ENCODE measurements around the gene TAF4.

Gene TAF4

DNA sequence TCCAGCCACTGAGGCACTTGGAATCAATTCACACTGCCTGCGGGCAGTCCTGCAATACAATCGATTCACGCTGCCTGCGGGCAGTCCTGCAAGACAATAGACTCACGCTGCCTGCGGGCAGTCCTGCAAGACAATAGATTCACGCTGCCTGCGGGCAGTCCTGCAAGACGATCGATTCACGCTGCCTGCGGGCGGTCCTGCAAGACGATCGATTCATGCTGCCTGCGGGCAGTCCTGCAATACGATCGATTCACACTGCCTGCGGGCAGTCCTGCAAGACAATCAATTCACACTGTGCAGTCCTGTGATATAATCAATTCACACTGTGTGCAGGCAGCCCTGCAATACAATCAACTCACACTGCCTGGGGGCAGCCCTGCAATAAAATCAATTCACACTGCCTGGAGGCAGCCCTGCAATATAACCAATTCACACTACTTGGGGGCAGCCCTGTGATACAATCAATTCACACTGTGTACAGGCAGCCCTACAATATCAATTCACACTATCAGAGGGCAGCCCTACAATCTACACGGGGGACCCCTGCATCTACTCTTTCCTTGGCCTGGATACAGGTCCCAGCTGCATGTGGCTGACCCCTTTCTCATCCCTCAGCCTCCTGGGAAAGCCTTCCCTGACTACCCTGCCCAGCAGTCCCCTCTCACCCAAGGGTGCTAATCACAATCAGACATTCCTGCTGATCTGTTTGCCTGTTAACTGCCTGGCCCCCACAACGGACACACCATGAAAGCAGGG, 10.4 kb downstream of the TAF4 start:
- no peak for DNase-seq

DNA sequence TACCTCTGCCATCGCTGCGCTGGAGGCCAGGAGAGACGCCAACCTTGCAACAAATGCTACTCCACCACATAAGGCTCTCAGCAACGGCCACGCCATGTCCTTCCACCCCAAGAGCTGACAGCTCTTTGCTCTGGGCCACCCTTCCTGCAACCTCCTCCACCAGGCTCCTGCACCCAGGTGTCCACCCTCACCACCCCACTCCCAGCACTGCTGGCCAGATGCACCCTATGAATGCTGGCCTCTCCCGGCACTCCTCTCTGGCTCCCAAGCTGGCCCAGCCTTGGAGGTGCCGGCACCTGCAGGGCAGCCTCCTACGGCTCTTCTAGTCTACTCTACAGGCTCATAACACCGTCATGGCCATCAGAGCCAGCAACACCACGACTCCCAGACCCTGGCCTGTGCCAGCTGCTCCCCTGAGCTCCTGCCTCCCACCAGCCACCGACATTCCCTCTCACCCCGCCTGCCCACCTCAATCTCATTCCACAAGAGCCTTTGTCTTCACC, 11.2 kb downstream of the TAF4 start:
- DNase-seq = no peak

DNA sequence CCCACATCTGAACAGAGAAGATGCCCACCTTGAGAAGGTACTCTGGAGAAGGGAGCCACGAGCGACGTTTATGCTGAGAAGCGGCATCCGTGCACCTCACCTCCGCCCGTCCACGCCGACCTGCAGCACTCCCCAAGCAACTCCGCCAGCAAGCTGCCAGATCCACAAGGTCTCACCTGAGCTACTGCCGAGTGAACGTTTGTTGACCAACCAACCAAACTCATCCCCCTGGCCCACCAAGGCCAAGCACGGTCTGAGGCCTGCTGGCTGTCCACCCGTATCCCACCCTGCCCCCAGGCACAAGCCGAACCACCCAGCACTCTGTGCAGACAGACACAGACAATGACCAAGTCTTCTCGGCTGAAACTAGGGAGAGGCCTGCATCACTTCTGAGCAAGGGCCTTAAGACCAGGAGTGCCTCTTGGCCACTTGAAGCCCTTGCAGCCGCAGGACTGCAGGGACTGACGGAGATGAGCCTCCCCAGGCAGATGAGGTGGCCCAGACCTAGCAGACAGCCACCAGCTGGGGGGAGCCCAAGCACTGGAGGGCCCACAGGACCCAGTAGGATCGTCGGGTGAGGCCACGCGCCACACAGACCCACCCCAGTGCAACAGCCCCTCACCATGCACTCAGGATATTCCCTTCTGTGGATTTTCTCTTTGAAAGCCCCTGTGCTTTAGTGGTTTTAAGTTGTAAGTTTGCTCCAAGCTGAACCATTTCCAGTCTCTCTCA, 12.1 kb downstream of the TAF4 start:
- no peak for DNase-seq

DNA sequence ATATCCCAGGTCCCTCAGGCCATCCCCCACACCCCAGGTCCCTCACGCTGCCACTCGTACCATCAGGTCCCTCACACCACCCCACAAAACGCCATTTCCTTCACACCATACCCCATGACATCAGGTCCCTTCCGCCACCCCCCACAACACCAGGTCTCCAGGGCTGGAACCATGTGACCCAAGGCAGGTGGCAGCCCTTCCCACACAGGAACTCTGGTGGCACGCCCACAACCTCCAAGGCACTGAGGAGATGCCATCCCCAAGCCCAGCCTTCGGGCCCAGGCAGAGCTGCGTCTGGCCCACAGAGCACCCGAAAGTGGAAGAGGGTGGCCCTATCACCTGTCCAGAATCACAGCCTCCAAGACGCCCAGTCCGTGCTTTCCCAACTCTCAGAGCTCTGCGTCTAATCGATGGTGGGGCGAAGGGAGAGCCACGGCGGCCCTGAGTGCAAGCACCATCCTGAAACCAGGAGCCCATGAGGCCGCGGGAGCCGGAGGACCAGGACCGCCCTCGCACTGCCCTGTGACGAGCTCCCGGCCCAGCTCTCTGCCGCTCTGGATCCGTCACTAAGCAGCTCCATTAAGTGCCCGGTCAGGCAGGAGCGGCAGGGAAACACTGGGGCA, 12.7 kb downstream of the TAF4 start:
- DNase-seq = no peak

GRCh38 chr20:62052336-62052841, 13.3 kb downstream of the TAF4 start:
- no peak for DNase-seq

DNA sequence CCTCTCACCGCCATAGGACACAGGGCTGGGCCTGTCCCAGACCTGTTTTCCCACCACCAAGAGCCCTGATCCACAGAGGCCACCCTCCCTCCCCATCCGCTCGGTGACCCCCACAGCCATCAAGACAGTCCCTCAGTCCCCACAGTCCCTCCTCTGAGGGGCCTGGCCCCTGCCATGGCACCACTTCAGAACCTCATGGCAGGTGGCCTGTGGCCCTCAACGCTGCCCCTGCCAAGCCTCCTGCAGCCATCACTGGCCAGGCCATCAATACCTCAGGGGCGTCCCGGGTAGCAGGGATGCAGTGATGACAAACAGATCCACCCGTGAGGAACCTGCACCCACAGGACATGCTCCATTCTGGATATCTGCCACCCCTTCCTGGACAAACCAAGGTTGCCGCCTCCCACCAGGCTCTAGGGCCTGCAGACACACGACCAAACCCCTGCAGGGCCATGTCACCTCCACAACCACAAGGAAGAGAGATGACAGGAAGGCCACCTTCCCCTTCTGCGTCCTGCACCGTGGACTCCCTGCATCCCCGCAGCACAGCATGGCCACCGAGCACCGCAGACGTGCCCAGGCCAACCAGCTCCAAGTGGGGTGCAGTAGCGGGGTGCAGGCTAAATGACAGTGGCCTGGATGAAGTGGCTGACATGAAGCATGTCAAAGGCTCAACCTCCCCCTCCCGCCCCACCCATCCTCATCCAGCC, 14.0 kb downstream of the TAF4 start:
- DNase-seq = no peak

DNA sequence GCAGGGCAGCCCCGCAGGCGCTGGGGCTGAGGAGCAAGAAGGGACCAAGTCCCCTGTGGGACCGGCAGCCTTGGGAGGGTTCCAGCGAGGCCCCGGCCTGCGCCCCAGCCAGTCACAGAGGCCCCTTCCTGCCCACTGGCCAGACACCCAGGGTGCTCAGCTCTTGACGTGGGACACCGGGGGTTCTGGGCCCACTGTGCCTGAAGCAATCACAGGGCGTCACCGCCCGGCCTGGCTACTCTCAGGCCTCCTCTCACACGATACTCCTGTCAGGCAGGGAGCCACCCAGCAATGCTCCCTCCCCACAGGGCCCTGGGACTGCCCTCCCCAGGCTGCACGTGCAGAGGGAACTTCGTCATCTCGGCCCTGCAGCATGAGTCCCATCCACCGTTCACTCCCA, 14.5 kb downstream of the TAF4 start:
- no peak for DNase-seq

DNA sequence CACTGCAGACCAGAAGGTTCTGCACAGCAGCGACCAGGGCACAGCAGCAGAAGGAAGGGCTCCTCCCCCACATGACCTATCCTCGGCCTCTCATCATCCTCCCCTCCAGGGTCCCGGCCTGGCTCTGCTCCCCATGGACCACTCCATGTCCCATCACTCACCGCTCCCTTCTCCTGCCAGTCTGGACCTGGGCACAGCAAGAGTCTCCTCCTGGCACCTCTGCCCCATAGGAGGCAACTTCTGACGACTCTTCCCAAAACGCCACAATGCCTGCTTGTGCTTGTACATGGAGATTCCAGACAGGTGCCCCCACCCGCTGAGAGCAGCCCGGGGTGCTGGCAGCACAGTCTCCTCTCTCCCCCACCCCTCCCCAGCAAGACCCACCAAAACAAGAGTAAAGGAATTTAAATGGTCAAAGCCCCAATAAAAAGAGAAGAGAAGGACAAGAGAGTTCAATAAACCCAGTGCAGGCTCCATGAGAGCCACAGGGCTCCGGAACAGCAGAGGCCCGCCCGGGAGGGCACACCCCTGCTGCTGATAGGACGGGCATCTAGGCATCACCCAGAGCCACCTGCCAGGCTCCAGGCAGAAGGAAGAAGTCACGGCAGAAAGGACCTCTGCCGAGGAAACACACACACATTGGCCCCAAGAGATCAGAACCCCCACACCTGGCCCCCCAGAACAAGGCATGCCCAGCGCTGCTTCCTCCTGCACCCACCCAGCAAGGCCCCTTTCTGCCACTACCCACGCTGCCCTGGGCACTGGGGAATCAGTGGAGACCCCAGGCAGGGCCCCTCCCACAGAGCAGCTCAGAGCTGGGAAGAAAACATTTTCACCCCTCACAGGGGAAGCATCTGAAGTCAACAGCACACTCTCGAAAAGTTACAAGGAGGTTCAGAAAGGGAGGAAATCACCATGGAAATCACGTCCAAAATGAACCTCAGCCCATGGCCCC, 15.2 kb downstream of the TAF4 start:
- no peak for DNase-seq

- no peak for DNase-seq
These were observed 16.1 kb downstream of the TAF4 start for GRCh38 chr20:62049342-62050165.

DNA sequence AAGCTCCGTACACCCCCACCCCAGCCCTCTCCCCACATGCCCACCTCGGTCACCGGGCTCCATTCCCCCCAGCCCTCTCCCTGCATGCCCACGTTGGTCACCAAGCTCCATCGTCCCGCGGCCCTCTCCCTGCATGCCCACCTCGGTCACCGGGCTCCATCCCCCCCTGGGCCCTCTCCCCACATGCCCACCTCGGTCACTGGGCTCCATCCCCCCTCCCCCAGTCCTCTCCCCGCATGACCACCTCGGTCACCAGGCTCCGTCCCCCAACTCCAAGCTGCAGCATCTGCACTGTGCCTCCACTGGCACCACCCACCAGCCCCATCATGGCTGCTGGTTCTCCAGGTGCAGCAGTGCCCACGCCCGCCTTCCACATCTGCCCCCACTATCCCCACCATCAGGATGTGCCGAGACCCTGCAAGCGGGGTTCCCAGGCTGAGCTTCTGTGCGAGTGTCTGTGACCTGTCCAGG, 16.8 kb downstream of the TAF4 start:
- no peak for DNase-seq

DNA sequence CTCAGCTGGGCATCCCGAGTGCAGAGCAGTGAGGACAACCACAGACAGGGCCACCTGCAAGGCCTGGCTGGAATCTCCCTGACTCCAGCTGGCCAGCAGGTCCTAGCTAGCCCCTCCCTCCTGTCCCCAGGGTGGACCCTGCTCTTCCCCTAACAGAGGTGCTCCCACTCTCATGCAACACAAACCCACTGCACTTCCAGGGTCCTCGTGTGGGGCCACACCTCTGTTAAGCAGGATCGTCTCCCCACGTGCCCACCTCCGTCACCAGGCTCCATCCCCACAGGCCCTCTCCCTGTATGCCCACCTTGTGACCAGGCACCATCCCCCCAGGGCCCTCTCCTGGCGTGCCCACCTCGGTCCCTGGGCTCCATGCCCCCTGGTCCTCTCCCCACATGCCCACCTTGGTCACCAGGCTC, 17.3 kb downstream of the TAF4 start:
- DNase-seq = no peak

GRCh38 chr20:62047666-62048345, 17.9 kb downstream of the TAF4 start:
- DNase-seq = no peak

- DNase-seq = no peak
These were observed 19.2 kb downstream of the TAF4 start for GRCh38 chr20:62046431-62046830.

GRCh38 chr20:62045529-62046285, 20.0 kb downstream of the TAF4 start:
- no peak for DNase-seq

- no peak for DNase-seq
These were observed 20.6 kb downstream of the TAF4 start for GRCh38 chr20:62045118-62045517.

- DNase-seq = no peak
These were observed 21.1 kb downstream of the TAF4 start for GRCh38 chr20:62044631-62045030.

DNA sequence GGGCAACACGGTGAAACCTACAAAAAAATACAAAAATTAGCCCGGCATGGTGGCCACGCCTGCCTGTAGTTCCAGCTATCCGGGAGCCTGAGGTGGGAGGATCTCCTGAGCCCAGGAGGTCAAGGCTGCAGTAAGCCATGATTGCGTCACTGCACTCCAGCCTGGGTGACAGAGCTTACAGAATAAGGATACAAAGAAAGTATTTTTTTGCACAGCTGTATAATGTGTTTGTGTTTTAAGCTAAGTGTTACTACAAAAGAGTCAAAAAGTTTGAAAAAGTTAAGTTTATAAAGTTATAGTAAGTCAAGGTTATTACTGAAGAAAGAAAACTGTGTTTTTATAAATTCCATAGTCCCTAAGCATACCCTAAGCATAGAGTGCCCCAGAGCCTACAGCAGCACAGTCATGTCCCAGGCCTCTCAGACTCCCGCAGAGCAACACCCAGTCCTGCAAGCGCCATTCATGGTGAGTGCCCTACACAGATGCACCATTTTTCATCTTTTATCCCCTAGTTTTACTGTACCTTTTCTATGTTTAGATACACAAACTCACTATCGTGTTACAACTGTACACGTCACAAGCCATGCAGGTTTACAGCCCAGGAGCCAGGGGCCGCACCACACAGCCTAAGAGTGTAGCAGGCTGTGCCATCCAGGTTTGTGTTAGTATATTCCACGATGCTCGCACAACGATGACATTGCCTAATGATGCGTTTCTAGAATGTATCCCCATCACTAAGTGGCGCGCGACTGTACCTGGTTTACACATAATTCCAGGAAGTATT, 22.4 kb downstream of the TAF4 start:
- DNase-seq = no peak

DNA sequence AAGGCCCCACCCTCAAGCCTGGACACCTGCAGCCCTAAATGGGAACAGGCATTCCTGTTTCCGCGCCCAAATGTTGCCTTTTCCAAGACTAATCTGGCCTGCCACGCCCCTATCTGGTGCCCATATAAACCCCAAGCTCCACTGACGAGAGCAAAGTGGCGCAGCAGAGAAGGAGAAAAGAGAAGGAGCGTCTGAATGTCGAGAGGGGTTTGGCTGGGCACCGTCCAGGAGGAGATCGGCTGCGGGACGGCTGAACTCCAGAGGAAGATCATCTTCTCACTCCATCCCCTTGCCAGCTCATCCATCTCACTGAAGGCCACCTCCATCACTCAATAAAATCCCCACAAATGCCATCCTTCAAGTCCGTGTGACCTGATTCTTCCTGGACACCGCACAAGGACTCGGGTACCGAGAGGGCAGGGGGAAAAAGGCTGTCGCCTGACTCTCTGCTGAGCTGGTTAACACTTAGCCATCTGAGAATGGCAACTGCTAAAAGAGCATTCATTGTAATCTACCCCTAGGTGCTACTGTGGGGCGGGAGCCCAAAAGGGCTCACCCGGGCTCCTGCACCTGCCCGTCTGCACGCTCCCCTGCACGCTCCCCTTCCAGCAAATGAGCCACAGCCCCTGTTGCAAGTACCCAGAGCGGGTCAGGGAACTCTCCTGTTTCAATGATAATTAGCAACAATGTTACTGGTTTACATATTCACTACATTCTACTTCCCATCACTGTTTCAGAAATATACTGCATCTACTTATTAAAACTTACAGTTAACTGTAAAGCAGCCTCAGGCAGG, 23.5 kb downstream of the TAF4 start:
- DNase-seq = no peak
